Measurements from ENCODE around the gene HERC3.

HERC3 gene

DNA sequence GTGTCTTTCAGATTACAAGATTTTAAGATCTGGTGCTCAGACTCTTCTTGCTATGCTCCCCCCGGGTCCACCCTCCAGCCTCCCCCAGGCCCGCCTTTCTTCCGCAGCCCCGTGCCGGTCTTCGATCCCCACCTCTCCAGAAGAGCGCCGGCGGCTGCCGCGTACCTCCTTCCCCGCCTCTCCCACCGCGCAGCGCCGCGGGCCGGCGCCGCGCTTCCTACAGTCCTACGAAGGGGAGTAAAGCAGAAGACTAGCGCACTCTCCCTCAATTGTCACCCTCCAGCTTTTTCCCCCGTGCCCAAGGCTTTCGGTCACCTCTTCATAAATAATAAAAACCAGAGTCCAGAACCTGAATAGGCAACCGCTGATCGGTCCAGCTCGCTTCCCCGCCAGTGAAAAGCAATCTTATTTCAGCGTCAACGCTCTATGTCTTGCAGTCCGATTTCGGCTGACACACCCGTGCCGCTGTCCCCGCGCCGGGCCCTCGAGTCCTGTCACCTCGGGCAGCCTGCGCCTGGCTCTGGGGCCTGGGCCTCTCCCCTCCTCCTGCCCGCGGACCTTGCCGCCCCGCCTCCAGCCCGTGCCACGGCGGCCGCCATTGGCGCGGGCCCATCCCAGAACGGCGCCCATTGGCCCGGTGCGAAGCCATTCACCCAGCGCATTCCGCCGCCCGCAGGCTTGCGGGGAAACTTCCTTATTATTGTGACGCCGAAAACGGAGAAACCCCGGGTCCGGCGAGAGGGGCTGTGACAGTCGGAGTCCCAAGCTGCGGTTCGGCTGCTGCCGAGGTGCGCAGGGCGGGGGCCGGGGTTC, at the start of gene HERC3:
TSS of gene HERC3 (plus strand) at position 694 of the 813 bp plus-strand sequence. CDS start 13,344 bp downstream, outside the sequence.
- DNase-seq (ENCODE audit: low read depth): peak; percentile 88

DNA sequence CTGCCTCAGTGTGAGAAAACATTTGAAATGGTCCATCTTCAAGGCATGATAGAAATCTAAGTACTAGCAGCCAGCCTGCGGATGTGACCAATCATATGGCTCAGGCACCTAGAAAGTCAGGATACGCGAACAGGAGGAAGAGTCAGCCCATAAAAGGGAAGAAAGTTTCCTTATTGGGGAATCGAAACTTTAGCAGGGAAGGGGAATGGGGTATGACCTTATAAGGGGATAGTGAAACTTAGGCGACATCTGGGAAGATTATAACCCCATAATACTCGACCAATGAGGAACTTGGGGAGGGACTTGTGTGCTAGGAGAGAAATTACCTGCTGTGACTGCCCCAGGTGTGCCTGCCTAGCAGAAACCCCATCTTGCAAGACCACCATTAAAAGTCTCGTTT, 42.5 kb upstream of the HERC3 start:
- DNase-seq (ENCODE audit: low read depth): no peak

DNA sequence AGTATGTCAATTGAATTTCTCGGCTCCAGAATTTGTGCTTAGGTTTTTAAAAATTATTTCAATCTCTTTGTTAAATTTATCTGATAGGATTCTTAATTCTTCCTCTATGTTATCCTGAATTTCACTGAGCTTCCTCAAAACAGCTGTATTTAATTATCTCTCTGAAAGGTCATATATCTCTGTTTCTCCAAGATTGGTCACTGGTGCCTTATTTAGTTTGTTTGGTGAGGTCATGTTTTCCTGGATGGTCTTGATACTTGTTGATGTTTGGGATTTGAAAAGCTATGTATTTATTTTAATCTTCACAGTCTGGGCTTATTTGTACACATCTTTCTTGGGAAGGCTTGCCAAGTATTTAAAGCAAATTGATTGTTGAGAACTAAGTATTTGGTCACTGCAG, 24.7 kb upstream of the HERC3 start:
- DNase-seq (ENCODE audit: low read depth): no peak

DNA sequence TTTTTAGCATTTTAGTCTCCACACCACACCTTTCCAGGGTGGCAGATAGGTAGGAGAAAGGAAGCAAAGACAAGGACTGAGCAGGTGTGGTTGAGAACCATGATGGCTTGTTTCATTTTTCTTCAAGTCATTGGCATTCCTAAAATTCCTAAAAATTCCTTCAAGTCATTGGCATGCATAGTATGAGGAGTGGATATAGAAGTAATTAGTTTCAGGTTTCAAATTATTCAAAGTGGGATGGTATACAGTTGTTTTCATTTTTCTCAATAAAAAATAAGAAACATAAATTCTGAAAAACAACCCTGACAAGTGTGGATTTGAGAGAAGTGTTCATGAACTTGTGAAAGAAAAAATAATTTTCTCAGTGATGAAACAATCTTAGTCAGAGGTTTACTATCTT, 22.3 kb upstream of the HERC3 start:
- no peak for DNase-seq (ENCODE audit: low read depth)

DNA sequence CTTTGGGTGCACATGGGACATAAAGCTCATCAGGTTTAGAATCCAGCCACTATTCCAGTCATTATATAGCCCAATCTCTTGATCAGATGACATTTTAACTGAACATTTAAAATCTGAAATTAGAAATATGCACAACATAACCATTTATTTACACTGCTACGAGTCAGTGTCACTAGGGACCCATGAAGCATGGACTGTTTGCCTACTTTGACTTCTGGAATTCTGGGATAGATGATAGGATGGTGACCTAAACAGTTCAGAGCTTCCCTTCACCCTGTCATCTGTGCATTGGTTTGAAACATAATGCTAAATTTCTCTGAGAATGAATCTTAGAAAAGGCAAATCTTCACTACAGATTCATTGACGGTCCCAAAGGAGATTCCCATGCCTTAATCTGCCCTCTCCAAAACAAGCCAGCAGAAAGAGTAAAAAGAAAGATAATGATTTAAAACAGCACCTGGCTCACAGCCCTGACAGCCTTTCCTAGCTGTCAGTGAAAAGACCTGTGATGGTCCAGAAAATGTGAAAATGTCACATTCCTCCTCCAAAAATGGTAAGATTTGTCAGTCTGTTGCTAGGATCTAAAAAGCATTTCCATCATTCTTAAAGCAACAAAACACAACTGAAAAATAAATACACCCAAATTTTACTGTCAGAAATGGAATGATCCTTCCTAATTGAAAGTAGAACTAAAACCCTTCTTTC, 18.9 kb upstream of the HERC3 start:
- DNase-seq (ENCODE audit: low read depth): no peak

DNA sequence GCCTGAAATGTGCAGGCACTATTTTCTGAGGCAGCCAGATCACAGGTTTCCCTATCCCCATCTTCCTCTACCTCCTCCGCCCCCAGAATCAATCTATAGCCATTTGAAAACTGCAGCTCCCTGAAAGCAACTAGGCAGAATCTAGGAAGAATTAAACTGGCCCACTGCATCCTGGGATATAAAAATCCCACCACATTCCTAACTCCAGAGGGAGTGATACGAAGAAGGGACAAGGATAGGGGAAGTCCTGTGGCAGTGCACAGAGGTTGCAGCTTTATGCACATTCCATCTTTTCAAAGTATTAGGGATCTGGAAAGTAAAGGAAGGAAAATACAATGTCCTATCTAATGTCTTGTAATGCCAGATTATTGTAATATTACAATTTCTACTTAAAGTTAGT, 18.3 kb upstream of the HERC3 start:
- DNase-seq (ENCODE audit: low read depth): no peak

DNA sequence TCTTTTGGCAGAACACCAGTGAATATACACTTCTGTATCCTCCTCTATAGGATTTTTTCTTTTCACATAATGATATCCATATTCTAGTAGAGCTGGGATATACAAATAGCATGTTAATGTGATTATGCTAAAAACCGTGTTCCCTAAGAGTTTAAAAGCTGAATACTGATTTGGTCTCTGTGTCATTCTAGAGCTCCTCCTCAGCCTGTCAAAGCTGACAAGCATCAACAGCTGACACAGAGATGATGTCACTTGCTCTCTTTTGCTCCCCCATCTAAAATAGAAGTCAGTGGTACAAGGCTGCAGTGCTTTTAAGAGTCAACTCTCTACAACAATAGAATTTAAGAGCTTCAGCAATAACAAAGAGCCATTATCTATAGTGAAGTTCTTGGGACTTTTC, 17.1 kb upstream of the HERC3 start:
- DNase-seq (ENCODE audit: low read depth): no peak

DNA sequence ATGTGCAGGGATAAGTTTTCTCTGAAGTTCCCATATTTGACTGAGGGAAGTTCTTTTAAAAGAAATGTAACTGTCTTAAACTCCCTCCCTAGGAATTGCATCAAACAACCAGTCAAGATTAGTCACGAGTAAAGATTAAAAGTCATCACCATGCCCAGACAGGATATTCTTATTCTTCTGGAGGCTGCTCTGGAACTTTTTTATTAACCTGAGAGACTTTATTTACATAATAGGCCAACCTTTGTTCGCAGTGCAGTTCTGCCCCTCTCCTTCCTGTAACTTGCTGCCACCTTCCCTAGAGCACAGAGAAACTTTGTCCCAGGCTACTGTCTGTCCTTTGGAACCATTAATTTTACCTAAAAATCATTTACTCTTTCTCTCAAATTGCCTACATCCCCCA, 9.8 kb upstream of the HERC3 start:
- DNase-seq (ENCODE audit: low read depth): no peak

DNA sequence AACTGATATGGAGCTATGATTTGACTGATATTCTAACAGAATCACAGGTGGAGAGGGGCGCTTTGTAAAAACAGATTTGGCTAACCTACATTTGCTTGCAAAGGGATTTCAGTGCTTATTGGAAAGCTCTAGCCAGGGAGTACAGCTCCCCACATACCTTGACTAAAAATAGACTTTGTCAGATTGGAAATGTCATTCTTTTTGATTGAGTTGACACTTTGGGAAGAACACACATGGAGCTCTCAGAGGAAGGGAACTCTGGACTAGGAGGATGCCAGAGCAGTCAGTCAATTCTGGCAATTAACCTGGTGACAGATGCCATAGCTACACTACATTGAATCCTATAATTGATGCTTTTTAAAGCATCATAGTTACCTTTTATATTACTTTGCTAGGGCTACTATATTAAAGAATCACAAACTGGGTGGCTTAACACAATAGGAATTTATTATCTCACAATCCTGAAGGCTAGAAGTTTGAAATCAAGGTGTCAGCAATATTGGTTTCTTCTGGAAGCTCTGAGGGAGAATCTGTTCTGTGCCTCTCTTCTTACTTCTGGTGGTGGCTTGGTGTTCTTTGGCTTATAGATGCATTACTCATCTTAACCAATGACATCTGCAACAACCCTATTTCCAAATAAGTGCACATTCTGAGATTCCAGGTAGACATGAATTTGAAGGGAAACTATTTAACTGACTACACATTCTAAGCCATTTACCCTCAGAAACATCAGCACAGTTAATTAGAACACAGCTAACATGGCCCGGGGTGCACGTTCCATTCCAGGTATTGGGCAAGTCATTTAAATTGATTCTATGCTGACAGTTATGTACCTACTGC, 8.4 kb upstream of the HERC3 start:
- DNase-seq (ENCODE audit: low read depth): no peak

DNA sequence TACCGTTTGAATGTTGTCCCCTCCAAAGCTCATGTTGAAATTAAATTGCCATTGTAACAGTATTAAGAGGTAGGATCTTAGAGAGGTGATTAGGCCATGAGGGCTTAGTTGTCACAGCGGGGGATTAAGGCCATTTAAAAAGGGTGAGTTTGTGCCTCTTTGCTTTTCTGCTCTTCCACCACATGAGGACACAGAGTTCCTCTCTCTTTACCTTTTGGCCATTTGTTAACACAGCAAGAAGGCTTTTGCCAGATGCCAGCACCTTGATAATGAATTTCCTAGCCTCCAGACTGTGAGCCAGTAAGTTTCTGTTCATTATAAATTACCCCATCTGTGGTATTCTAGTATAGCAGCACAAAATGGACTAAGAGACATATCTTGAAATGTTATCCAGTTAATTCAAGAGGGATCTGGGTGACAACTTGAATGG, 7.8 kb upstream of the HERC3 start:
- DNase-seq (ENCODE audit: low read depth): no peak

DNA sequence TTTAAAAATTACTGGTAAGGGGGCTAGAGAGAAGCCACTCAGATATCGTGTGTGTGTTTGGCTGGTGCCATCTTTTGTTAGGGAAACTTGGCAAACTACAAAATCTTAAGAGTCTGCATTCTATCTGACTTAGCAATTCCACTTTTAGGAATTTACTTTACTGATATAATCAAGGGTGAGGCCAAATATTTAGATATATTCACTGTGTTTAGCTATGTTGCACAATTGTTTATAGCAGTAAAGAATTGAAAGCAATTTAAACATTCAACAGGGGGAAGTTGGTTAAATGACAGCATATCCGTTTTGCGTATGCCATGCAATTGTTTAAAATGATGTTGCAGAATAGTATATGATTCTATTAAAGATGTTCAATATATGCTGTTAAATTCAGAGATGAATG, 6.4 kb upstream of the HERC3 start:
- no peak for DNase-seq (ENCODE audit: low read depth)

DNA sequence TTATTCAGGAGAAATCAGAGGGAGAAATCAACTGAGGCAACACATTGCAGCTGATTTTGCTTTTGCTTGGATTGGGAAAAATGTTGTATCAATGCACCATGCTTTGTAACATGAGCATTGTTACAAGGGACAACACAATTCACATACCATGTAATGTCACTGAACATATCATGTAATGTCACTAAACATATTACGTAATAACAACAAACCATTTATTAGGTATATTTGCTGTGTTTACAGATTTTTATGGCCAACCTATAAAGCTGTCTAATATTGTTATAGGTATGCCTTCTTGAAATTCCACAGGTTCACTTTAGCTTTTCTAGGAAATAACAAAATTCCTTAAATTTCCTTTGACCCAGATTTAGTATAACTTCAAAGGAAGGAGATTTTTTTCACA, 5.0 kb upstream of the HERC3 start:
- no peak for DNase-seq (ENCODE audit: low read depth)

DNA sequence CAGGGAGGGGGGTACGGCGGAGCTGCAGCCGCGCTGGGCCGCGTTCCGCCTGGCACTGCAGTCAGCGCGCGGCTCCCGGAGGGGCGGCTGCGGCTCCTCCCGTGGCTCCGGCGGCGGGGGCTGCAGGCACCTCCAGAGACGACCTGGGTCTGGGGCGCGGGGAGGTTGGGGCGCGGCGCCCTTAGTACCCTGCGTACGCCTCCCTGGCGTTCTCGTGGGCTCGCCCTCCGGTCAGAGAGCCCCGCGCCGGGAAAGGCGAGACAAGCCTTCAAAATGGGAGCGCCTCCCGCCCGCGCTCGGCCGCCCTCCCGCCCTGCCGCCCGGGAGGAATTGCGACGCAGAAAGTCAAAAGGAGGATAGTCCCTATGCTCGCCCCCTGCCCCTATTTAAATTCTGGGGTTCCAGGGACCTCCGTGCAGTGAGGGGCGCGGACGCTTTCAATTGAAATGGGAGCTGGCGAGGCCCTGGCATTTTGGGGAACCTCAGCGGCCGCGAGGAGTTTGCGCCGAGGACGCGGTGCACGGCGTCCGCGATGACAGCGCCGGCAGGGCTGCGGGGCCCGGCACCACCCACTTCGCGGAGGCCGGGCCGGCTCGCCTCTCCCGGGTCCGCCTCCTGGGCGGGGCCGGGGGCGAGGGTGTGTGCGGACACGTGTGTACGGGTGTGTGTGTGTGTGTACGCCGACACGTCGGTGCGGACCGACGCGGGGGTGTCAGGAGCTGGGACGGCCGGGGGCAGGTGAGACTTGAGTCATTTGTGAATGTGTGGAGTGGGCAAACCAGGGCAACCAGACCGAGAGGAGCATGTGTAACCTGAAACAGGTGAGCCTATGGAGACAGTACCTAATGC, 544 bp downstream of the HERC3 start:
- peak; percentile 76 for DNase-seq (ENCODE audit: low read depth)

DNA sequence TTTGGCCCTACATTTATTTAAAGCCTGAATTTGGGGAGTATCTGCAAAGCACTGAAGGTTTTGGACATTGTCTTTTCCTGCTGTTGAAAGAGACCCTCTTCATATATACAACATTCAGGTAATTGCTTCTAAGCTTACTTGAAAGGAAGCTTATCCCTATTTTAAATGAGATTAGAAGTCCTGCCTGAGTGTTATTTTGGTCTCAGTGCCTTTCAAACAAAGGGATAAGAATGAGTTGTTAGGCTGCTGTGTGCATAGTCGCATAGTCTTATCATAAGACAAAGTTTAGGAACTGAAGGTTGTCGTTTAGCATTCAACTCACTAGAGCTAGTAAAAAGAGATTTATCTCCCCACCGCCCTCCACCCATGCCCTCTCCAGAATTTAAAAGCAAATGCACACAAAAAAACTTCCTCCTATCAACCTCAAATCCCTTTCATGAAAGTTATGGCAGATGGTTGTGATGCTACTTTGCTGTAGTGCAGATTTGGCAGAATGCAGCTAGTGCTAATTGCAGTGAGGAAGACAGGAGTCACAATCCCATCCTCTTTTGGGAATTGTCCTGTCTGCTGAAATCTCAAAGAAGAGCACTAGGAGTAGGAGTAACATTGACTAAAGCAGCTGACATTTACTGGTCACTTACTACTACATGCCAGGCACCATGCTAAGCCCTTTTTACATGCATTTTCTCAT, 5.8 kb downstream of the HERC3 start:
- DNase-seq (ENCODE audit: low read depth): no peak

DNA sequence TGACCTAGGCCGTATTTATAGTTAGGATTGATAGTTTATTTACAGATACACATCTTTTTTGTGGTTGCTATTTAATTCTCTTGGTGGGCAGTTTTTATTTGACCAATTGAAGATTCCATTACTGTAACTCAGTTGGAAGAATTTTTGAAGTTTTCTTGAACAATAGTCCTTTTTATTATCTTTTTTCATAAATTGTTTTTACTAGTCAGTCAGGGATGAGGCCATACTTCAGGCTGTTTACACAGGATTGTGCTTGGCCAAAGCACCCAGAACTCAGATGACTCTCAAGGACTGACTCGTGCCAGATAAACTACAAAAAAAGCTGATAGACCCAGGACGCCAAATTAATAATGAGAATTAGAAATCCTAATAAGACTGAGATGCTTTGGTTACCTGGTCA, 7.0 kb downstream of the HERC3 start:
- DNase-seq (ENCODE audit: low read depth): no peak

DNA sequence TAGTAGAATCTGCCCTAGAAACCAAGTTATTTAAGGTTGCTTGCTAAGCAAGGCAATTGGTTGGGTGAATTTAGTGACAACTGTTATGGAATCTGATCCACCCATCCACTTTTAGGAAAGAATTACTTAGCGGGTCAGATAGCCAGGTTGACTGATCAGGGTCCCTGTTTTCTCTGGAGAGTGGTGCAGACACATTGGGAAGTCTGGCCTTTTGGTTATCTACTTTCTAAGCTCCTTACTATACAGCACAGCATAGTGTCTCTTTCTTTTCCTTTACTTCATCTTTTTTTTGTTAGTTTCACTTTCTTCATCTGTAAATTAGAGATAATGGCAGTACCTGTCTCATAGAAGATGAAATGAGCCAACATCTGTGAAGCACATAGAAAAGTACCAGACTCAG, 7.4 kb downstream of the HERC3 start:
- no peak for DNase-seq (ENCODE audit: low read depth)

DNA sequence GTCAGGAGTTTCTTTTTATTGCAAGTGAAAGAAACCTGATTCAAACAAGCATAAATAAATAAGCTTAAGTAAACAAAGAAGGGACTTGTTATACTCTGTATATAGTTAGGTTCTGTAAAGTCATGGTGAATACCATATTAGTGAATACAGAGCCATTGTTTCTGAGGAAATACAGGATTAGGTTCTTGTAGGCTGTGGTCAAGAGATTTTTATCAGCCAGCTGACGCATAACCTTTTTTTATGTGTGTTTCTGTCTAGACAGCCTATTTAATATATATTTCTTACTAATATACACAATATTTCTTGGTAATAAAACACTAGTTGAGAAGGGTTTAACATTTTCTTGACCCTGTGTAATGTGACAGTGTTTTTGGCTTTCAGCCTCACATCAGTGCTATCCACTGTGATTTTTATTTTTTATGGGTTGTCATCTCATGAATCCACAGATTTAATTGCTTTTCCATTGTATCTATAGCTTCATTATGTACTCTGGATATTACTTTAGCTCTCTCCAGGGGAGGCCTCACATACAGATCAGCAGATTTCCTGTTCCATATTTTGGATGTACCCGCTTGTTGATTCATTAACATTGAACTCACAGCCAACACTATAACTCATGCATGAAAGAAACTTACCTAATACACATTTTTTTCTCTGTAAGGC, 8.0 kb downstream of the HERC3 start:
- DNase-seq (ENCODE audit: low read depth): no peak

DNA sequence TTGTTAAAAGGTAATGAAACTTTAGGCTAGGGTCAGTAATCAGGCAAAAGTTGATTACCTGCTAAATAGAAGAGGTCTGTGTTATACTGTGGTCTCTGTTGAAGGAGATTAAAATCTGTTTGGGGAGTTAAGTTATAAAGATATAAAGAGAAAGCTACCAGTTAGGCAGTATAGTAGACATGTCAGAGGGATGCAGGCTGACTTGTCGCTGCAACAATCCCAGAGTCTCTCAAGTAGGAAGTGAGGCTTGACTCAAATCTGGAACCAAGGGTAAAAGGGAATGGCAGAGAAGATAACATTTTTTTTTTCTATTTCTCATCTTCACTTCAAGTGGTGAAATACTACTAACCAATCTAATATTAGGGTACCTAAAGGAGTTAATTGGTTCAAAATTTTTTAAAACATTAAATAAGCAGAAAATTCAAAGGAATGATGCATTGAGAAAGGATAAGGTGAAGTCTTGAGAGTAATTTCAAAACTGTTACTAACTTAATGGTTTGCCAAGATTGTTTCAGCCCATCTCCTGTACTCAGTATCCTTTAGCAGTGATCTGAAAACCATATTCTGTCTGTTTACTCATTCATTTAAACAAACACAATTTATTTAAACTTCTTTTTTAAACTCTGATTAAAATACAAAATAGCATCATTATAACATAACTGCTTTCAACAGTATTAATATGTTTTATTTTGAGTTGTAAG, 12.8 kb downstream of the HERC3 start:
- no peak for DNase-seq (ENCODE audit: low read depth)

DNA sequence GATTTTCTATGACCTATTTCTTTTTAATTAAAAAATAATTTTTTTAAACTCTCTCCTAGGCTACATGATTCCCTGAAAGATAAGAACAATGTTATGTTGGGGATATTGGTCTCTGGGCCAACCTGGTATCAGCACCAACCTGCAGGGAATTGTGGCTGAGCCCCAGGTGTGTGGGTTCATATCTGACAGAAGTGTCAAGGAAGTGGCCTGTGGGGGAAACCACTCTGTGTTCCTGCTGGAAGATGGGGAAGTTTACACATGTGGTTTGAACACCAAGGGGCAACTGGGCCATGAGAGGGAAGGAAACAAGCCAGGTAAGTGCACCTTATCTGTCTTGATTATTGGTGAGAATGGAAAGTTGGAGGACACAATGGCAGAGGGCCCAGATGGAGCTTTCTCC, 13.5 kb downstream of the HERC3 start:
- no peak for DNase-seq (ENCODE audit: low read depth)

DNA sequence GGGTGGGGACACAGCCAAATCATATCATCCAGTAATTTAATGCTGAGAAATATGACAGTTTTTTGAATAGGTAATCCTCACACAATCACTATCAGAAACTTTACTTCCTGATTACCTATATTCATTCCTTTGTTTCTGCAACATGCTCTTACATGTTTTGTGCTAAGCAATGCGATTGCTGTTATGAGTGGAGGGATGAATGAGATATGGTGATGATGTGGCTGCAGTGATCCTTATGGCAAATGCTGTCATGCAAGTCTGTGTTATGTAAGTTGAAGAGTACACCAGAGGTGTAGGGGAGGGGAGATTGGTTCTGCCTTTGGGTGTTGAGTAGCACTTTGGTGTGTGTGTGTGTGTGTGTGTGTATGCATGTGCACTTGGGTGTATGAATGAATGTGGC, 14.6 kb downstream of the HERC3 start:
- no peak for DNase-seq (ENCODE audit: low read depth)
